HepG2 (cell line): ENCODE measurements around the gene SEC31B. TPM values are rescaled to one million over a fixed set of nuclear protein-coding genes. Genes with fewer than 3 reads are reported as not detected.

ENCODE experiments used
- ATAC-seq: fragments of 200-7000 bp; cut with Tn5 transposase; 3 replicates; pipeline ENCODE4 v1.9.1; 2020; ENCODE audit warnings: mild to moderate bottlenecking, moderate library complexity
- BruUV-seq: library from RNA; stranded (reverse); fragments of 400-500 nt; replicated peaks from 2 replicates; lab custom pipeline; 2021; lab: Mats Ljungman, UMichigan
- CTCF ChIA-PET: fragments of 300-600 bp; formaldehyde crosslinking; extraction: SDS; loops from one replicate; lab custom pipeline; 2021; ENCODE audit warnings: low total read pairs, inconsistent platforms, low intra/inter-chr PET ratio; lab: Yijun Ruan, JAX
- POLR2A ChIA-PET: fragments of 350-600 bp; sonication (Branson Sonifier 250); formaldehyde crosslinking; loops from one replicate; lab custom pipeline; 2020; ENCODE audit warnings: antibody characterized with exemption, inconsistent platforms; lab: Yijun Ruan, JAX
- DNase-seq: peaks from one replicate; pipeline ENCODE4 v3.0.0-alpha.2; 2015; ENCODE audit warnings: low spot score
- FAIRE-seq: peaks from 3 replicates; lab custom pipeline; 2011; peaks lifted over from hg19 to GRCh38; lab: Jason Lieb, UNC
- H2AFZ ChIP-seq: one replicate; pipeline ENCODE4 v1.6.1; 2011; ENCODE audit warnings: low read length, inconsistent platforms
- H3K27ac ChIP-seq: fragments of 300-600 bp; 3 replicates; pipeline ENCODE4 v1.8.0; 2011; ENCODE audit warnings: mixed run types, mild to moderate bottlenecking, mixed read lengths, low read length, inconsistent platforms; ENCODE audit not compliant: insufficient read depth; ENCODE audit errors: extremely low read length
- H3K27me3 ChIP-seq, 2 experiments: fragments of 200-600 bp in 1 of 2; 2 replicates in 1 of 2; 3 replicates in 1 of 2; pipeline versions ENCODE4 v1.6.0 to v1.8.0; 2011; ENCODE audit warnings: low read length in 2 of 2, mild to moderate bottlenecking in 2 of 2, moderate library complexity in 2 of 2, inconsistent platforms in 1 of 2; ENCODE audit not compliant: insufficient read depth in 2 of 2, control insufficient read depth in 1 of 2
- H3K36me3 ChIP-seq, 2 experiments: fragments of 200-600 bp in 1 of 2; replicated peaks in 1 of 2; 2 replicates in 1 of 2; 3 replicates in 1 of 2; pipeline versions ENCODE4 v1.5.1 to v1.8.0; 2011; ENCODE audit warnings: low read length in 2 of 2, inconsistent platforms in 1 of 2; ENCODE audit not compliant: insufficient read depth in 2 of 2, control insufficient read depth in 1 of 2
- H3K4me1 ChIP-seq: 2 replicates; pipeline ENCODE4 v1.5.1; 2012; ENCODE audit warnings: low read length, inconsistent platforms; ENCODE audit not compliant: insufficient read depth
- H3K4me2 ChIP-seq: 2 replicates; pipeline ENCODE4 v1.6.0; 2011; ENCODE audit warnings: low read depth, low read length, inconsistent platforms
- H3K4me3 ChIP-seq, 3 experiments: fragments of 200-600 bp in 1 of 3; sonication (generic), shearing (Covaris generic) in 1 of 3; replicated peaks in 1 of 3; 2 replicates each; pipeline ENCODE4 v1.5.1; 2011 to 2016; ENCODE audit warnings: low read length in 3 of 3, inconsistent platforms in 2 of 3, low read depth in 2 of 3, mild to moderate bottlenecking in 2 of 3, control low read depth in 1 of 3, mixed read lengths in 1 of 3; ENCODE audit not compliant: insufficient read depth in 1 of 3
- H3K79me2 ChIP-seq: one replicate; pipeline ENCODE4 v1.6.1; 2011; ENCODE audit warnings: low read length, inconsistent platforms; ENCODE audit not compliant: insufficient read depth
- H3K9ac ChIP-seq: 2 replicates; pipeline ENCODE4 v1.6.0; 2011; ENCODE audit warnings: mild to moderate bottlenecking, low read depth, low read length, inconsistent platforms; ENCODE audit not compliant: insufficient read depth
- H3K9me3 ChIP-seq: 2 replicates; pipeline ENCODE4 v1.5.1; 2012; ENCODE audit warnings: mild to moderate bottlenecking, low read length
- H4K20me1 ChIP-seq: 2 replicates; pipeline ENCODE4 v1.6.0; 2011; ENCODE audit warnings: inconsistent platforms, mild to moderate bottlenecking, low read length, moderate library complexity; ENCODE audit not compliant: insufficient read depth
- EP300 ChIP-seq, 3 experiments: sonication (generic) in 1 of 3; formaldehyde crosslinking in 1 of 3; IDR thresholded peaks; 2 replicates each; pipeline versions ENCODE4 v1.5.1 to v1.6.1; 2011 to 2020; ENCODE audit warnings: low read depth in 2 of 3, low read length in 2 of 3, borderline replicate concordance in 1 of 3, improper control_type of control experiment in 1 of 3, mild to moderate bottlenecking in 1 of 3, missing genetic modification reagents in 1 of 3, moderate library complexity in 1 of 3
- TBL1XR1 ChIP-seq: fragments of 150-350 bp; IDR thresholded peaks from 2 replicates; pipeline ENCODE4 v1.6.1; 2014; ENCODE audit warnings: borderline replicate concordance, low read length; ENCODE audit not compliant: partially characterized antibody
- YEATS4 ChIP-seq: sonication (generic); formaldehyde crosslinking; IDR thresholded peaks from 2 replicates; pipeline ENCODE4 v1.4.0; 2020; ENCODE audit warnings: missing genetic modification reagents, borderline replicate concordance
- ZFYVE20 ChIP-seq: sonication (generic); formaldehyde crosslinking; IDR thresholded peaks from 2 replicates; pipeline ENCODE4 v1.8.0; 2023; ENCODE audit warnings: low read depth, mild to moderate bottlenecking, moderate library complexity, missing genetic modification reagents, borderline replicate concordance
- ZIK1 ChIP-seq: sonication (generic); formaldehyde crosslinking; IDR thresholded peaks from 2 replicates; pipeline ENCODE4 v1.5.0; 2020; ENCODE audit warnings: mild to moderate bottlenecking, low read depth, missing genetic modification reagents, borderline replicate concordance
- ZNF17 ChIP-seq: sonication (generic); formaldehyde crosslinking; IDR thresholded peaks from 2 replicates; pipeline ENCODE4 v1.5.0; 2020; ENCODE audit warnings: mild to moderate bottlenecking, missing genetic modification reagents
- ZNF205 ChIP-seq: IDR thresholded peaks from 2 replicates; pipeline ENCODE4 v1.6.1; 2018; ENCODE audit warnings: missing biosample characterization, missing genetic modification reagents
- ZNF563 ChIP-seq: sonication (generic); formaldehyde crosslinking; IDR thresholded peaks from 2 replicates; pipeline ENCODE4 v1.8.0; 2022; ENCODE audit warnings: mild to moderate bottlenecking, moderate library complexity, missing genetic modification reagents
- ZNF709 ChIP-seq: sonication (generic); formaldehyde crosslinking; IDR thresholded peaks from 2 replicates; pipeline ENCODE4 v1.5.0; 2020; ENCODE audit warnings: mild to moderate bottlenecking, missing genetic modification reagents
- WGBS: methylation state at CpG from one replicate; pipeline ENCODE4 v1.1.6; 2017; ENCODE audit warnings: low lambda C conversion rate; 5-methylcytosine and 5-hydroxymethylcytosine counted together
- in situ Hi-C: cut with HindIII; loops from 2 replicates; pipeline ENCODE4 v1.10.0; 2017; ENCODE audit warnings: low pct_unique_long_range_greater_than_20kb; ENCODE audit not compliant: extremely low pct_ligation_motif_present
- intact Hi-C: fragments of 100-400 bp; cut with micrococcal nuclease; formaldehyde crosslinking; loops from one replicate; pipeline ENCODE4 v1.10.0; 2022; ENCODE audit not compliant: unreplicated experiment
- polyA plus RNA-seq, 8 experiments: library from polyadenylated mRNA; depleted of rRNA in 3 of 8; stranded (reverse) in 7 of 8; unstranded in 1 of 8; fragments of >200 nt; fragmentation: Illumina TruSeq in 4 of 8; extraction: Trizol in 4 of 8; gene quantifications; 2 replicates each; pipeline versions ENCODE4 v1.2.1 to v1.2.3, GENCODE V29; 2011 to 2016; ENCODE audit warnings: low read depth in 4 of 8, missing spikeins in 1 of 8, mixed read lengths in 1 of 8; ENCODE audit not compliant: insufficient read depth in 1 of 8
- total RNA-seq, 5 experiments: library from RNA; depleted of rRNA; stranded (reverse); fragments of >200 nt; fragmentation: Illumina TruSeq; extraction: Trizol; gene quantifications; 2 replicates each; pipeline ENCODE4 v1.2.3, GENCODE V29; 2016; ENCODE audit warnings: low read depth in 1 of 5

The SEC31B gene
- total and polyA plus RNA-seq, 2 of the 13 experiments (the other 11 are each of a cell fraction or from before 2014, with no cell fraction given) = 2.0 to 8.3 TPM

GRCh38 chr10:100508266-100508665, 11.4 kb downstream of the SEC31B start:
- peaks cover 8% of the 10 kb centered on the region; the same call in 1 of the 2 replicates for H3K4me1 ChIP-seq
- BruUV-seq = no TSS peak
- ATAC-seq = no peak; the same call in 2 of the 3 replicates
- H3K9me3 ChIP-seq = no peaks in the 10 kb centered on the region
- DNase-seq = no peak
- no peaks in the 10 kb centered on the region for H4K20me1 ChIP-seq
- H3K36me3 ChIP-seq = no peaks in the 10 kb centered on the region
- WGBS = 24% methylated on average over 1 of the region's 1 CpG
- no peaks in the 10 kb centered on the region for H3K27me3 ChIP-seq
- POLR2A ChIA-PET = no interaction called here
- H3K27ac ChIP-seq = no peak overlapping the region
- in situ Hi-C loops (loop anchor here (5.0 kb wide), 2 partner anchors 71 to 166 kb away; no protein-coding TSS in a partner anchor), intact Hi-C loops (loop anchor here (1.0 to 2.0 kb wide), 2 partner anchors 75 to 169 kb away; no protein-coding TSS in a partner anchor)
- CTCF ChIA-PET = interaction anchor here (0.9 to 2.7 kb wide), 3 partner anchors 74 to 170 kb away, joined by 3 to 26 read pairs (median 7); no protein-coding TSS in a partner anchor
- H2AFZ ChIP-seq = no peak overlapping the region
- no peak overlapping the region for H3K9ac ChIP-seq
- no peak overlapping the region for H3K4me3 ChIP-seq
- TF ChIP-seq ZNF709 (CRISPR knock-in tag) = no peak
- TF ChIP-seq EP300 (IDR thresholded peaks at IDR 0.05; ENCODE audit: low read depth in 2 of 2, low read length in 2 of 2) = no peak
- no peak for TF ChIP-seq EP300 (CRISPR knock-in tag; IDR thresholded peaks at IDR 0.05; ENCODE audit: borderline replicate concordance)
- no peak for TF ChIP-seq ZFYVE20 (CRISPR knock-in tag)
- FAIRE-seq = no peak
- no peaks in the 10 kb centered on the region for H3K79me2 ChIP-seq
- no peak overlapping the region for H3K4me2 ChIP-seq

DNA sequence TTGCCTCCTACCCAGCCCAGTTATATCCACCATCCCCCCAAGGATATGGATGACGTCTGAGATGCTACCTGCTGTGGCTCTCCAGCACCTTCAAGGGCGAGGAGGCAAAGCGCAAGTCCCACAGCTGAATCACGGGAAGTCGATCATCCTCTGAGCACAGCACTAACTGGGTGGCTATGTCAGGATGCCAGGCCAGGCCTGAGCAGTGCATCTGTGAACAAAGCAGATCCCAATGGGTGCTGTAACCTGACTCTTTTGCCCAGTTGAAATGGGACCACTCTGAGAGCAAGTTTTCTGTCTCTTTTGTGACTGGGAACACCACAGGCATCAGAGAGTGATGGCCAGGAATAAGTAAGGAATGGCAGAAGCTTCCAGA, 12.3 kb downstream of the SEC31B start:
- in situ Hi-C loops = loop anchor here (5.0 kb wide), 2 partner anchors 70 to 165 kb away; no protein-coding TSS in a partner anchor
- Histone ChIP-seq H4K20me1 (no peaks in the 10 kb centered on the region), H2AFZ (no peak overlapping the region), H3K9ac (no peak overlapping the region), H3K27ac (no peak overlapping the region), H3K79me2 (no peaks in the 10 kb centered on the region), H3K36me3 (no peaks in the 10 kb centered on the region), H3K4me2 (no peak overlapping the region), H3K4me1 (peaks cover 8% of the 10 kb centered on the region; the same call in 1 of the 2 replicates), H3K9me3 (no peaks in the 10 kb centered on the region), H3K27me3 (no peaks in the 10 kb centered on the region), H3K4me3 (no peak overlapping the region)
- no peak for ATAC-seq
- ChIA-PET CTCF (interaction anchor here (2.2 to 2.7 kb wide), 2 partner anchors 74 to 169 kb away, joined by 7 to 26 read pairs; no protein-coding TSS in a partner anchor), POLR2A (no interaction called here)
- no TSS peak for BruUV-seq
- FAIRE-seq = no peak
- no peak for DNase-seq
- intact Hi-C loops = no loop called here
- TF ChIP-seq TBL1XR1 (no peak), ZNF205 (CRISPR knock-in tag) (no peak), ZIK1 (no peak), YEATS4 (CRISPR knock-in tag) (no peak), ZNF563 (CRISPR knock-in tag) (no peak), ZNF17 (CRISPR knock-in tag) (no peak)
- TF ChIP-seq, all 625 proteins: peak for 0
- WGBS = 88% methylated on average over 1 of the region's 5 CpGs
